ENCODE results near the gene AP5S1. TPM values are rescaled to one million over a fixed set of nuclear protein-coding genes. Genes with fewer than 3 reads are reported as not detected.

Gene AP5S1
- total RNA-seq, 1 experiment from 2014 or later: 17.7 TPM

DNA sequence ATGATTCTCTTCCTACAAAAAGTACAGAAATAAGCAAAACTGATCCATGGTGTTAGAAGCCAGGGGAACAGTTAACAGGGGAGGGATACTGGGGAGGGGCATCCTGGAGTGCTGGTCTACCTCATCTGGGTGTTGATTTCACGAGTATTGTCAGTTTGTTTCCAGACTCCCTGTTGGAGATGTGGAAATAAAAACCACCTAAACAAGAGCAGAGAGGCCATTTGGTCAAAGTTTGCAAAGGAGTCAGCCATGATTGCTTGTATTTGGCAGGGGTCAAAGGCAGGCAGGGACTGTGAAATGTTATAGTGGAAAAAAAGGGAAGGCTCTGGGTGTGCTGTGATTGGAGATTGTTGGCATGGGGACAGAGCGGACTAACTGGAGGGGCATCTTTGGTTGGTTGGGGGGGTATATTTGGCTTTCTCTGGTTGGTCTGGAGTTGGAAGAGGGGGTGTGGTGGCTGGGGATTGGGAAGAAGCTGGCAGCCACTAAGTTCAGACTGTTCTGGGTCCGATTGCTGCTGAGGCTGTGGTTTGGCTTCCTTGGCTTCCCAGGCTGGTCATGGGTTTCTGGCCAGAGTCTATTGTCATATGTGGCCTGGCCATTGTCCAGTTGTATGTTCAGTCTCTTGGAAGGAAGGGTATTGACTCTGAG is 54.0 kb downstream of the AP5S1 start:
- no peaks in the 10 kb centered on the region for H3K9me3 ChIP-seq (replicated peaks)
- no peak for DNase-seq (ENCODE audit: low read depth in 1 of 2, low spot score in 2 of 2)
- H3K4me1 ChIP-seq (replicated peaks): no peaks in the 10 kb centered on the region
- H3K27me3 ChIP-seq (replicated peaks): no peaks in the 10 kb centered on the region
- peaks cover 55% of the 10 kb centered on the region for H3K36me3 ChIP-seq
- no peak overlapping the region for H3K27ac ChIP-seq
- no peak overlapping the region for H3K4me3 ChIP-seq

DNA sequence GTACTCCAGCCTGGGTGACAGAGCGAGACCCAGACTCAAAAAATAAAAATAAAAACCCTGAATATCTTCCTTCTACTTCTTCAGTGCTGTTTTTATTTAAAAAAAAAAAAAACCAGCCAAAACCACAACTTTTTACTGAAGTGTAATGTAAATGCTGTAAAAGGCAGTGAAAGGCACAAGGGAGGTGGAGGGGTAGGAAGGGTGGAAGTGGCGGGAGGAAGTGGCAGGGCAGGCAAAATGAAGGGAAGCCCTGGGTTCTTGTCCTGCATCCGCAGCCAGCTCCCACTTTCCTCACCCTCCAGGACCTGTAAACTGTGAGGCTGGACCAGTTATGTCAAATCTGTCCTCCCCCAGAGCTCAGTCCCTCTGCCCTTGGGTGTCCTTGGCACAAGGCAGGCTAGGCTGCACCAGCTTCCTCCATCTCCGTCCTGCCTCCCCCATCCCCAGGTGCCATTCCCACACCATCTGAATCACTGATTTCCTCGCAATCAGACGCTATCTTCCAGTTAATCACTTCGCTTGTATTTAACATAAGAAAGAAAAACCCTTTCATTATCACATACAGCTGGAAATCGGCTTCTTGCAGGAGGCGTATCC is 55.1 kb downstream of the AP5S1 start:
- H3K9me3 ChIP-seq (replicated peaks): no peaks in the 10 kb centered on the region
- no peaks in the 10 kb centered on the region for H3K4me1 ChIP-seq (replicated peaks)
- H3K27me3 ChIP-seq (replicated peaks): no peaks in the 10 kb centered on the region
- H3K4me3 ChIP-seq: no peak overlapping the region
- H3K36me3 ChIP-seq: peaks cover 49% of the 10 kb centered on the region
- no peak overlapping the region for H3K27ac ChIP-seq
- DNase-seq (ENCODE audit: low read depth in 1 of 2, low spot score in 2 of 2): no peak

DNA sequence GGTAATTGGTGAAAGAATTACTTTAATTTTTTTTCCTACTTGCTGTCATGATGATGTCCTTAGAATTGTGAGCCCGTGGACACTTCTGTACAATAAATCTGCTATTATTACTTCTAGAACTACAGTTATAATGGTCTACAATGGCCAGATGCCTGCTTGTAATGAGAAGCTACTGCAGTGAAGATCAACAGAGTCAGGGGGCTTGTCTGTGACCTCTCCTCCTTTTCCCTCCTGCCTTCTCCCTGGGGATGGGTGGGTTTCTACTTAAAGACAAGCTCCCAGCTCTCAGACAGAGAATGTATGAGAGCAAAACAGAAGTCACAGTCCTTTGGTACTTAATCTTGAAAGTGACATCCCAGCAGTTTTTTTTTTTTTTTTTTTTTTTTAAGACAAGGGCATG is 55.7 kb downstream of the AP5S1 start:
- Histone ChIP-seq H3K27ac (no peak overlapping the region), H3K4me3 (no peak overlapping the region), H3K36me3 (peaks cover 44% of the 10 kb centered on the region), H3K9me3 (replicated peaks) (no peaks in the 10 kb centered on the region), H3K4me1 (replicated peaks) (no peaks in the 10 kb centered on the region), H3K27me3 (replicated peaks) (no peaks in the 10 kb centered on the region)
- no peak for DNase-seq (ENCODE audit: low read depth in 1 of 2, low spot score in 2 of 2)

DNA sequence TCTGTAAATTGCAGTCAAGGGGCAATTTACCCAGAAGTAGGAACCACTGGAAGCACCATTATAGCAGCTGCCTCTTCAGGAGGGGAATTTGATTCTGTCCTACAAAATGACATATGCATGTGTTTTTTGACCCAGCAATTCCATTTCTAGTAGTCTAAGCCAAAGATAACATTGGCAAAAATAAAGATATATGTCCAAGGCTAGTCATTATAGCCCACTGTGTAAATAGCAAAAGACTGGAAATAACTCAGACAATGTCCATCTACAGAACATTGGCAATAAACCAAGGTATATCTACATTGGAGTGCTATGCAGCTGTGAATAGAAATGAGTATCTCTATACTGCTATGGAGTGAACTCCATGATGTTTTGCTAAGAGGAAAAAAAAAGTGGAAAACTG is 56.3 kb downstream of the AP5S1 start:
- Histone ChIP-seq H3K27ac (no peak overlapping the region), H3K4me1 (replicated peaks) (no peaks in the 10 kb centered on the region), H3K36me3 (peaks cover 37% of the 10 kb centered on the region), H3K9me3 (replicated peaks) (no peaks in the 10 kb centered on the region), H3K4me3 (no peak overlapping the region), H3K27me3 (replicated peaks) (no peaks in the 10 kb centered on the region)
- DNase-seq (ENCODE audit: low read depth in 1 of 2, low spot score in 2 of 2): no peak

Other genes starting within 250 kb of the AP5S1 start
- not detected in 2 replicates for gene GFRA4, start 157.1 kb upstream of the AP5S1 start, total RNA-seq (2014; rRNA removed; shearing (Covaris generic))
- gene ADAM33, start 138.5 kb upstream of the AP5S1 start, total RNA-seq (2014; rRNA removed; shearing (Covaris generic)): not detected in 2 replicates
- not detected in 2 replicates for gene SIGLEC1, start 107.9 kb upstream of the AP5S1 start, total RNA-seq (2014; rRNA removed; shearing (Covaris generic))
- gene HSPA12B, start 87.9 kb upstream of the AP5S1 start, total RNA-seq (2014; rRNA removed; shearing (Covaris generic)): not detected in 2 replicates
- gene ADISSP, start 52.8 kb upstream of the AP5S1 start, total RNA-seq (2014; rRNA removed; shearing (Covaris generic)): 31.9 and 40.0 TPM in 2 replicates
- not detected in 2 replicates for gene SPEF1, start 39.1 kb upstream of the AP5S1 start, total RNA-seq (2014; rRNA removed; shearing (Covaris generic))
- gene CENPB, start 33.8 kb upstream of the AP5S1 start, total RNA-seq (2014; rRNA removed; shearing (Covaris generic)): 144 and 158 TPM in 2 replicates
- gene CDC25B, start 24.2 kb upstream of the AP5S1 start, total RNA-seq (2014; rRNA removed; shearing (Covaris generic)): 74.6 and 76.0 TPM in 2 replicates
- 14.4 and 21.5 TPM in 2 replicates for gene MAVS, start 26.3 kb downstream of the AP5S1 start, total RNA-seq (2014; rRNA removed; shearing (Covaris generic))
- 66.3 and 70.6 TPM in 2 replicates for gene PANK2, start 68.8 kb downstream of the AP5S1 start, total RNA-seq (2014; rRNA removed; shearing (Covaris generic))
- 8.8 and 9.6 TPM in 2 replicates for gene RNF24, start 195.0 kb downstream of the AP5S1 start, total RNA-seq (2014; rRNA removed; shearing (Covaris generic))